HepG2 (cell line): Measurements from ENCODE around the gene PEX5L. TPM values are rescaled to one million over a fixed set of nuclear protein-coding genes. Genes with fewer than 3 reads are reported as not detected.

Experiments used
- ATAC-seq: fragments of 200-7000 bp; cut with Tn5 transposase; 3 replicates; pipeline ENCODE4 v1.9.1; 2020; ENCODE audit warnings: mild to moderate bottlenecking, moderate library complexity
- BruUV-seq: library from RNA; stranded (reverse); fragments of 400-500 nt; replicated peaks from 2 replicates; lab custom pipeline; 2021; lab: Mats Ljungman, UMichigan
- CTCF ChIA-PET: fragments of 300-600 bp; formaldehyde crosslinking; extraction: SDS; loops from one replicate; lab custom pipeline; 2021; ENCODE audit warnings: low total read pairs, inconsistent platforms, low intra/inter-chr PET ratio; lab: Yijun Ruan, JAX
- POLR2A ChIA-PET: fragments of 350-600 bp; sonication (Branson Sonifier 250); formaldehyde crosslinking; loops from one replicate; lab custom pipeline; 2020; ENCODE audit warnings: antibody characterized with exemption, inconsistent platforms; lab: Yijun Ruan, JAX
- DNase-seq: peaks from one replicate; pipeline ENCODE4 v3.0.0-alpha.2; 2015; ENCODE audit warnings: low spot score
- FAIRE-seq: peaks from 3 replicates; lab custom pipeline; 2011; peaks lifted over from hg19 to GRCh38; lab: Jason Lieb, UNC
- H2AFZ ChIP-seq: one replicate; pipeline ENCODE4 v1.6.1; 2011; ENCODE audit warnings: low read length, inconsistent platforms
- H3K27ac ChIP-seq: fragments of 300-600 bp; 3 replicates; pipeline ENCODE4 v1.8.0; 2011; ENCODE audit warnings: mixed run types, mild to moderate bottlenecking, mixed read lengths, low read length, inconsistent platforms; ENCODE audit not compliant: insufficient read depth; ENCODE audit errors: extremely low read length
- H3K27me3 ChIP-seq, 2 experiments: fragments of 200-600 bp in 1 of 2; 2 replicates in 1 of 2; 3 replicates in 1 of 2; pipeline versions ENCODE4 v1.6.0 to v1.8.0; 2011; ENCODE audit warnings: low read length in 2 of 2, mild to moderate bottlenecking in 2 of 2, moderate library complexity in 2 of 2, inconsistent platforms in 1 of 2; ENCODE audit not compliant: insufficient read depth in 2 of 2, control insufficient read depth in 1 of 2
- H3K36me3 ChIP-seq, 2 experiments: fragments of 200-600 bp in 1 of 2; replicated peaks in 1 of 2; 2 replicates in 1 of 2; 3 replicates in 1 of 2; pipeline versions ENCODE4 v1.5.1 to v1.8.0; 2011; ENCODE audit warnings: low read length in 2 of 2, inconsistent platforms in 1 of 2; ENCODE audit not compliant: insufficient read depth in 2 of 2, control insufficient read depth in 1 of 2
- H3K4me1 ChIP-seq: 2 replicates; pipeline ENCODE4 v1.5.1; 2012; ENCODE audit warnings: low read length, inconsistent platforms; ENCODE audit not compliant: insufficient read depth
- H3K4me2 ChIP-seq: 2 replicates; pipeline ENCODE4 v1.6.0; 2011; ENCODE audit warnings: low read depth, low read length, inconsistent platforms
- H3K4me3 ChIP-seq, 3 experiments: fragments of 200-600 bp in 1 of 3; sonication (generic), shearing (Covaris generic) in 1 of 3; replicated peaks in 1 of 3; 2 replicates each; pipeline ENCODE4 v1.5.1; 2011 to 2016; ENCODE audit warnings: low read length in 3 of 3, inconsistent platforms in 2 of 3, low read depth in 2 of 3, mild to moderate bottlenecking in 2 of 3, control low read depth in 1 of 3, mixed read lengths in 1 of 3; ENCODE audit not compliant: insufficient read depth in 1 of 3
- H3K79me2 ChIP-seq: one replicate; pipeline ENCODE4 v1.6.1; 2011; ENCODE audit warnings: low read length, inconsistent platforms; ENCODE audit not compliant: insufficient read depth
- H3K9ac ChIP-seq: 2 replicates; pipeline ENCODE4 v1.6.0; 2011; ENCODE audit warnings: mild to moderate bottlenecking, low read depth, low read length, inconsistent platforms; ENCODE audit not compliant: insufficient read depth
- H3K9me3 ChIP-seq: 2 replicates; pipeline ENCODE4 v1.5.1; 2012; ENCODE audit warnings: mild to moderate bottlenecking, low read length
- H4K20me1 ChIP-seq: 2 replicates; pipeline ENCODE4 v1.6.0; 2011; ENCODE audit warnings: inconsistent platforms, mild to moderate bottlenecking, low read length, moderate library complexity; ENCODE audit not compliant: insufficient read depth
- ATAD3A ChIP-seq: sonication (generic); formaldehyde crosslinking; IDR thresholded peaks from 2 replicates; pipeline ENCODE4 v1.4.0; 2020; ENCODE audit warnings: missing genetic modification reagents
- DR1 ChIP-seq: sonication (generic); formaldehyde crosslinking; IDR thresholded peaks from 2 replicates; pipeline ENCODE4 v1.8.0; 2021; ENCODE audit warnings: mild to moderate bottlenecking, missing genetic modification reagents, inconsistent platforms
- EP300 ChIP-seq, 3 experiments: sonication (generic) in 1 of 3; formaldehyde crosslinking in 1 of 3; IDR thresholded peaks; 2 replicates each; pipeline versions ENCODE4 v1.5.1 to v1.6.1; 2011 to 2020; ENCODE audit warnings: low read depth in 2 of 3, low read length in 2 of 3, borderline replicate concordance in 1 of 3, improper control_type of control experiment in 1 of 3, mild to moderate bottlenecking in 1 of 3, missing genetic modification reagents in 1 of 3, moderate library complexity in 1 of 3
- KDM2A ChIP-seq: sonication (generic); formaldehyde crosslinking; IDR thresholded peaks from 2 replicates; pipeline ENCODE4 v1.4.0; 2020; ENCODE audit warnings: low read depth, missing genetic modification reagents, borderline replicate concordance
- SCMH1 ChIP-seq: sonication (generic); formaldehyde crosslinking; IDR thresholded peaks from 2 replicates; pipeline ENCODE4 v1.9.0; 2021; ENCODE audit warnings: missing genetic modification reagents, mild to moderate bottlenecking, borderline replicate concordance
- YEATS4 ChIP-seq: sonication (generic); formaldehyde crosslinking; IDR thresholded peaks from 2 replicates; pipeline ENCODE4 v1.4.0; 2020; ENCODE audit warnings: missing genetic modification reagents, borderline replicate concordance
- ZNF318 ChIP-seq: sonication (generic); formaldehyde crosslinking; IDR thresholded peaks from 2 replicates; pipeline ENCODE4 v1.4.0; 2020; ENCODE audit warnings: mild to moderate bottlenecking, missing genetic modification reagents
- ZNF646 ChIP-seq: sonication (generic); formaldehyde crosslinking; IDR thresholded peaks from 2 replicates; pipeline ENCODE4 v1.9.0; 2021; ENCODE audit warnings: mild to moderate bottlenecking, missing genetic modification reagents
- WGBS: methylation state at CpG from one replicate; pipeline ENCODE4 v1.1.6; 2017; ENCODE audit warnings: low lambda C conversion rate; 5-methylcytosine and 5-hydroxymethylcytosine counted together
- in situ Hi-C: cut with HindIII; loops from 2 replicates; pipeline ENCODE4 v1.10.0; 2017; ENCODE audit warnings: low pct_unique_long_range_greater_than_20kb; ENCODE audit not compliant: extremely low pct_ligation_motif_present
- intact Hi-C: fragments of 100-400 bp; cut with micrococcal nuclease; formaldehyde crosslinking; loops from one replicate; pipeline ENCODE4 v1.10.0; 2022; ENCODE audit not compliant: unreplicated experiment
- polyA plus RNA-seq, 8 experiments: library from polyadenylated mRNA; depleted of rRNA in 3 of 8; stranded (reverse) in 7 of 8; unstranded in 1 of 8; fragments of >200 nt; fragmentation: Illumina TruSeq in 4 of 8; extraction: Trizol in 4 of 8; gene quantifications; 2 replicates each; pipeline versions ENCODE4 v1.2.1 to v1.2.3, GENCODE V29; 2011 to 2016; ENCODE audit warnings: low read depth in 4 of 8, missing spikeins in 1 of 8, mixed read lengths in 1 of 8; ENCODE audit not compliant: insufficient read depth in 1 of 8
- total RNA-seq, 5 experiments: library from RNA; depleted of rRNA; stranded (reverse); fragments of >200 nt; fragmentation: Illumina TruSeq; extraction: Trizol; gene quantifications; 2 replicates each; pipeline ENCODE4 v1.2.3, GENCODE V29; 2016; ENCODE audit warnings: low read depth in 1 of 5

PEX5L gene
- total and polyA plus RNA-seq, 2 of the 13 experiments (the other 11 are each of a cell fraction or from before 2014, with no cell fraction given) = not detected

DNA sequence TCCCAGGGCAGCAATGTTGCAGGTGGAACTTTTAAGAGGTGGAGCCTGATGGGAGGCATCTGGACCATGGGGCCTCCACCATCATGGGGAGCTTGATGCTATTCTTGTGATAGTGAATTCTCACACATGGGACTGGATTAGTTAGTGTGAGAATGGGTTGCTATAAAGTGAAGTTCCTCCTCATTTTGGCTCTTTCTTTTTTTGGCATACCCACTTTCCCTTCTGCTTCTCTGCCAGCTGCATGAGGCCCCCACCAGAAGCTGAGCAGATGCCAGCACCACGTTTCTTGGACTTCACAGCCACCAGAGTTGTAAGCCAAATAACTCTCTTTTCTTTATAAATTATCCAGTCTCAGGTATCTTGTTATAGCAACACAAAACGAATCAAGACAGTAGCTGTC lies 101.0 kb downstream of the PEX5L start:
- BruUV-seq = no TSS peak
- FAIRE-seq = no peak
- TF ChIP-seq ZNF318 (CRISPR knock-in tag) (no peak), EP300 (IDR thresholded peaks at IDR 0.05; ENCODE audit: low read depth in 2 of 2, low read length in 2 of 2) (no peak), EP300 (CRISPR knock-in tag; IDR thresholded peaks at IDR 0.05; ENCODE audit: borderline replicate concordance) (no peak), KDM2A (CRISPR knock-in tag) (no peak), ATAD3A (CRISPR knock-in tag) (no peak), YEATS4 (CRISPR knock-in tag) (no peak), ZNF646 (CRISPR knock-in tag) (no peak), DR1 (CRISPR knock-in tag) (no peak), SCMH1 (CRISPR knock-in tag) (no peak)

More for the DNA sequence above, 101.0 kb downstream of the PEX5L start:
- DNase-seq (no peak), ATAC-seq (no peak)
- intact Hi-C loops = no loop called here
- Histone ChIP-seq H3K79me2 (no peaks in the 10 kb centered on the region), H4K20me1 (no peaks in the 10 kb centered on the region), H3K4me1 (no peaks in the 10 kb centered on the region), H3K9me3 (no peaks in the 10 kb centered on the region), H3K36me3 (no peaks in the 10 kb centered on the region), H2AFZ (no peak overlapping the region), H3K9ac (no peak overlapping the region), H3K27me3 (no peaks in the 10 kb centered on the region), H3K4me2 (no peak overlapping the region), H3K4me3 (no peak overlapping the region), H3K27ac (no peak overlapping the region)
- CTCF ChIA-PET = no interaction called here
- WGBS = 0% methylated on average over 2 of the region's 2 CpGs
- POLR2A ChIA-PET = no interaction called here
- in situ Hi-C loops = no loop called here
